GM12892 (cell line): ENCODE measurements around the gene MAVS.

ENCODE experiments used
- POLR2A ChIP-seq: IDR thresholded peaks from 2 replicates; pipeline ENCODE4 v1.6.1; 2011; ENCODE audit warnings: low read depth, low read length, control low read depth
- POLR2AphosphoS5 ChIP-seq: IDR thresholded peaks from 2 replicates; pipeline ENCODE4 v1.6.1; 2011; ENCODE audit warnings: low read depth, low read length, control low read depth
- TAF1 ChIP-seq: IDR thresholded peaks from 2 replicates; pipeline ENCODE4 v1.6.1; 2011; ENCODE audit warnings: low read depth, mild to moderate bottlenecking, control low read depth, low read length, borderline replicate concordance

DNA sequence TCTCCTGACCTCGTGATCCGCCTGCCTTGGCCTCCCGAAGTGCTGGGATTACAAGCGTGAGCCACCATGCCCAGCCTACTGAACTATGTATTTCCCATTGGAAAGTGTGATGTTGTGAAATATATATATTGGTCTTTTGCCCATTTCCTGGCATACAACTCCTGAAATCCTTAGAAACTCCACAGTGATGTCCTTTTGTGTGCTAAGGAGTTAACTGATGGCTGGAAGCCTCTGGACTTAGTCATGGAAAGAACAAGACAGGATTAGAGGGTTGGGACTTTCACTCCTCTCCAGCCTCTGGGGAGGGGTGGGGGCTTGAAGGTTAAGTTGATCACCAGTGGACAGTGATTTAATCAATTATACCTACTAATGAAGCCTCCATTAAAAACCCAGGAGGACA is 49.7 kb downstream of the MAVS start:
- no peak for TF ChIP-seq TAF1
- TF ChIP-seq POLR2AphosphoS5: no peak
- no peak for TF ChIP-seq POLR2A
